MM.1S (cell line): ENCODE data around the gene RNLS.

Source experiments
- EZH2 ChIP-seq: fragments of 300-600 bp; sonication (generic); optimal IDR thresholded peaks from 2 replicates; pipeline ENCODE3; 2017; ENCODE audit warnings: low read depth, mild to moderate bottlenecking, antibody characterized with exemption, low read length, mixed read lengths
- EZH2phosphoT487 ChIP-seq: fragments of 300-600 bp; sonication (generic); IDR thresholded peaks from 2 replicates; pipeline ENCODE4 v1.6.1; 2018; ENCODE audit warnings: antibody characterized with exemption, low read length
- TF ChIP-seq, protein P1 (sequence below): fragments of 300-600 bp; sonication (generic); IDR thresholded peaks from 2 replicates; pipeline ENCODE4 v1.5.1; 2016; ENCODE audit warnings: antibody characterized with exemption, low read length, mixed read lengths

DNA sequence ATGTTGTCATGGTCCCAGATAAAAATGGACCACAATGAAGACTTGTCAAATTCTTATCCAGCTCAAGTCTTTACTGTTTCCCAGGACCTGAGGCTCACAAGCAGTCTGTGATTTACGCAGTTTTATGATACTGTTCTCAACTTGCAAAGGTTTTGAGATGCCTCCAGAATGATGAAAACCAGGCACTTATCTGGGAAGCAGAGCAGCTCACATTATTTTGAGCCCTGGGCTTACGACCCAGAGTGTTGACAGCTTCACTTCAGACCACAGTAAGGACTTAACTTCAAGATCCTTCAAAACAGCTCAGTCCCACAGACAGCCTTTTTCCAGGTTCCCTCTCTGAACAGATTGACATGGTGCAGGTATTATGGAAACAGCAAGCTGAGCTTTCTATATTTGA, 236.1 kb downstream of the RNLS start:
- TF ChIP-seq EZH2 = no peak
- TF ChIP-seq, protein P1, sequence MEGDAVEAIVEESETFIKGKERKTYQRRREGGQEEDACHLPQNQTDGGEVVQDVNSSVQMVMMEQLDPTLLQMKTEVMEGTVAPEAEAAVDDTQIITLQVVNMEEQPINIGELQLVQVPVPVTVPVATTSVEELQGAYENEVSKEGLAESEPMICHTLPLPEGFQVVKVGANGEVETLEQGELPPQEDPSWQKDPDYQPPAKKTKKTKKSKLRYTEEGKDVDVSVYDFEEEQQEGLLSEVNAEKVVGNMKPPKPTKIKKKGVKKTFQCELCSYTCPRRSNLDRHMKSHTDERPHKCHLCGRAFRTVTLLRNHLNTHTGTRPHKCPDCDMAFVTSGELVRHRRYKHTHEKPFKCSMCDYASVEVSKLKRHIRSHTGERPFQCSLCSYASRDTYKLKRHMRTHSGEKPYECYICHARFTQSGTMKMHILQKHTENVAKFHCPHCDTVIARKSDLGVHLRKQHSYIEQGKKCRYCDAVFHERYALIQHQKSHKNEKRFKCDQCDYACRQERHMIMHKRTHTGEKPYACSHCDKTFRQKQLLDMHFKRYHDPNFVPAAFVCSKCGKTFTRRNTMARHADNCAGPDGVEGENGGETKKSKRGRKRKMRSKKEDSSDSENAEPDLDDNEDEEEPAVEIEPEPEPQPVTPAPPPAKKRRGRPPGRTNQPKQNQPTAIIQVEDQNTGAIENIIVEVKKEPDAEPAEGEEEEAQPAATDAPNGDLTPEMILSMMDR = no peak
- no peak for TF ChIP-seq EZH2phosphoT487
